HEK293T (cell line): ENCODE data around the gene RPL27.
"Not testable (repeated sequence)": the region's sequence is repeated elsewhere in the genome, so short reads cannot be mapped to it uniquely, and the experiment has no call there.

ENCODE experiments used
- CTCF ChIA-PET: fragments of 350-600 bp; formaldehyde crosslinking; extraction: SDS; loops from one replicate; lab custom pipeline; 2021; ENCODE audit warnings: antibody characterized with exemption, inconsistent platforms; lab: Yijun Ruan, JAX
- POLR2A ChIA-PET: fragments of 350-600 bp; formaldehyde crosslinking; extraction: SDS; loops from one replicate; lab custom pipeline; 2020; ENCODE audit warnings: antibody characterized with exemption, inconsistent platforms; lab: Yijun Ruan, JAX
- DNase-seq: peaks from one replicate; pipeline ENCODE4 v3.0.0; 2012; ENCODE audit warnings: mixed read lengths; ENCODE audit errors: extremely low spot score
- ARNT ChIP-seq: fragments of 450-650 bp; IDR thresholded peaks from 2 replicates; pipeline ENCODE4 v1.6.1; 2017; ENCODE audit warnings: mild to moderate bottlenecking
- BHLHE40 ChIP-seq: fragments of 450-650 bp; IDR thresholded peaks from 2 replicates; pipeline ENCODE4 v1.6.1; 2016; ENCODE audit warnings: mild to moderate bottlenecking, moderate library complexity, borderline replicate concordance
- CTBP1 ChIP-seq: fragments of 450-650 bp; IDR thresholded peaks from 2 replicates; pipeline ENCODE4 v1.6.1; 2016; ENCODE audit warnings: borderline replicate concordance
- ELF4 ChIP-seq: fragments of 450-650 bp; IDR thresholded peaks from 2 replicates; pipeline ENCODE4 v1.6.1; 2017; ENCODE audit warnings: antibody characterized with exemption
- FOXA1 ChIP-seq: fragments of 450-650 bp; IDR thresholded peaks from 2 replicates; pipeline ENCODE4 v1.6.1; 2016; ENCODE audit warnings: mild to moderate bottlenecking
- FOXK2 ChIP-seq: fragments of 450-650 bp; IDR thresholded peaks from 2 replicates; pipeline ENCODE4 v1.6.1; 2016; ENCODE audit warnings: mild to moderate bottlenecking
- FOXM1 ChIP-seq: fragments of 450-650 bp; IDR thresholded peaks from 2 replicates; pipeline ENCODE4 v1.6.1; 2017; ENCODE audit warnings: mild to moderate bottlenecking, borderline replicate concordance
- HDGF ChIP-seq: fragments of 450-650 bp; IDR thresholded peaks from 2 replicates; pipeline ENCODE4 v1.6.1; 2017; ENCODE audit warnings: antibody characterized with exemption, borderline replicate concordance
- L3MBTL2 ChIP-seq: fragments of 450-650 bp; conservative IDR thresholded peaks from 2 replicates; pipeline ENCODE4 v1.6.1; 2016; ENCODE audit warnings: mild to moderate bottlenecking
- LEF1 ChIP-seq: fragments of 450-650 bp; IDR thresholded peaks from 2 replicates; pipeline ENCODE4 v1.6.1; 2017; ENCODE audit warnings: mild to moderate bottlenecking, borderline replicate concordance
- NFRKB ChIP-seq: fragments of 450-650 bp; IDR thresholded peaks from 2 replicates; pipeline ENCODE4 v1.6.1; 2016; ENCODE audit warnings: mild to moderate bottlenecking, moderate library complexity
- SP1 ChIP-seq: fragments of 450-650 bp; IDR thresholded peaks from 2 replicates; pipeline ENCODE4 v1.6.1; 2017
- SUZ12 ChIP-seq: fragments of 450-650 bp; IDR thresholded peaks from 2 replicates; pipeline ENCODE4 v1.6.1; 2016; ENCODE audit warnings: mild to moderate bottlenecking
- TARDBP ChIP-seq: fragments of 450-650 bp; IDR thresholded peaks from 2 replicates; pipeline ENCODE4 v1.6.1; 2016
- ZNF384 ChIP-seq: fragments of 450-650 bp; IDR thresholded peaks from 2 replicates; pipeline ENCODE4 v1.6.1; 2016
- TF ChIP-seq, protein P1 (sequence below): fragments of 450-650 bp; IDR thresholded peaks from 2 replicates; pipeline ENCODE4 v1.6.1; 2016

Gene RPL27

DNA sequence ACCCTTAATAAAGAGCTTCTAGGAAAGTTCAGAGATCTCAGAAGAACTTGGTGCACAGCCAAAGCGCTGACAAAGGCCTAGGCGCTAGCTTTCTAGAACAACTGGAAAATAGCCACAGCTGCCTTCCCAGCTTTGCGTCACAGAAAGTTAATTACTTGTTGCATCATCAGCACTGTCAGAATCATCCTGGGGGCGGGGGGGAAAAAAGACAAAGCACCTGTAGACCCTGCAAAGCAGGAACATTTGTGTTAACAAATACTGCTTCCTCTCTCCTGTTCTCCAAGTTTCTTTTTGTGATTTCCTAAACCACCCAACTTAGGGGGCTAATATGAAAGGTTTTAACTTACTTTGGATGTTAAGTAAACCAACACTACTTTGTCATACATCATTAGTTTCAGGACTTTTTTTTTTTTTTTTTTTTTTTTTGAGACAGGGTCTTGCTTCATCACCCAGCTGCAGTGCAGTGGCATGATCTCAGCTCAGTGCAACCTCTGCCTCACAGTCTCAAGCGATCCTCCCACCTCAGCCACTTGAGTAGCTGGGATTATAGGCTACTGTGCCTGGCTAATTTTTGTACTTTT lies 29.1 kb upstream of the RPL27 start:
- TF ChIP-seq ARNT (no peak), CTBP1 (no peak), ZNF384 (peak; percentile 70)
- DNase-seq: no peak
- CTCF ChIA-PET: interaction anchor here (1.5 kb wide), 1 partner anchor 55 kb away, joined by 3 read pairs; no protein-coding TSS in a partner anchor
- POLR2A ChIA-PET: interaction anchor here (1.1 to 4.9 kb wide), 4 partner anchors 10 to 399 kb away, joined by 3 to 40 read pairs (median 4); partner anchors contain the start of genes BECN1, PTGES3L and RPL27

DNA sequence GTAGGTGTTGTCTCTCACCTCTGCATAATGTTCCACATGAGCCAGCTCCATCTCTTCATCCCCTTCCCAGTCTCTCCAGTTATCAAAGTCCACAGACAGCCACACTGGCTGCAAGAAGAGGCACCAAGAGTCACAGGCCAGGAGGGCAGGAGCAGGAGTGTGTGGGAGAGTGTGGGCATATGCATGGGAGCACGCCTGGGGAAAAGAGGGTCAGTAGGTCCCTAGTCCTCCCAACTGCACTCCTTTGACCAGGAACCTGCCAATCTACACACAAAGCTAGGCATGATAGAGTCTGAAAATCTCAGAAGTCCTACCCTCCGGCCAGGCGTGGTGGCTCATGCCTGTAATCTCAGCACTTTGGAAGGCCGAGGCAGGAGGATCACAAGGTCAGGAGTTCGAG lies 26.6 kb upstream of the RPL27 start:
- ChIA-PET POLR2A (interaction anchor here (0.8 to 4.9 kb wide), 2 partner anchors 27 to 198 kb away, joined by 3 to 40 read pairs; partner anchors contain the start of genes RPL27 and VPS25), CTCF (no interaction called here)
- TF ChIP-seq SP1 (no peak), FOXM1 (no peak), BHLHE40 (no peak), LEF1 (no peak), FOXK2 (no peak), NFRKB (no peak), TARDBP (no peak), ELF4 (no peak), CTBP1 (no peak)
- TF ChIP-seq, protein P1, sequence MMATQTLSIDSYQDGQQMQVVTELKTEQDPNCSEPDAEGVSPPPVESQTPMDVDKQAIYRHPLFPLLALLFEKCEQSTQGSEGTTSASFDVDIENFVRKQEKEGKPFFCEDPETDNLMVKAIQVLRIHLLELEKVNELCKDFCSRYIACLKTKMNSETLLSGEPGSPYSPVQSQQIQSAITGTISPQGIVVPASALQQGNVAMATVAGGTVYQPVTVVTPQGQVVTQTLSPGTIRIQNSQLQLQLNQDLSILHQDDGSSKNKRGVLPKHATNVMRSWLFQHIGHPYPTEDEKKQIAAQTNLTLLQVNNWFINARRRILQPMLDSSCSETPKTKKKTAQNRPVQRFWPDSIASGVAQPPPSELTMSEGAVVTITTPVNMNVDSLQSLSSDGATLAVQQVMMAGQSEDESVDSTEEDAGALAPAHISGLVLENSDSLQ: no peak
- no peak for DNase-seq

DNA sequence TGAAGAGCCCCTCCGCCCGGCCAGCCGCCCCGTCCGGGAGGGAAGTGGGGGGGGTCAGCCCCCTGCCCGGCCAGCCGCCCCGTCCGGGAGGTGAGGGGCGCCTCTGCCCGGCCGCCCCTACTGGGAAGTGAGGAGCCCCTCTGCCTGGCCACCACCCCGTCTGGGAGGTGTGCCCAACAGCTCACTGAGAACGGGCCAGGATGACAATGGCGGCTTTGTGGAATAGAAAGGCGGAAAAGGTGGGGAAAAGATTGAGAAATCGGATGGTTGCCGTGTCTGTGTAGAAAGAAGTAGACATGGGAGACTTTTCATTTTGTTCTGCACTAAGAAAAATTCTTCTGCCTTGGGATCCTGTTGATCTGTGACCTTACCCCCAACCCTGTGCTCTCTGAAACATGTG lies 24.9 kb upstream of the RPL27 start:
- DNase-seq, CTCF ChIA-PET: not testable (repeated sequence)
- POLR2A ChIA-PET: interaction anchor here (1.2 kb wide), 1 partner anchor 25 kb away, joined by 6 read pairs; the partner anchor contains the start of gene RPL27

GRCh38 chr17:42975265-42975664 lies 23.0 kb upstream of the RPL27 start:
- ChIA-PET POLR2A (interaction anchor here (2.0 kb wide), 1 partner anchor 23 kb away, joined by 9 read pairs; the partner anchor contains the start of gene RPL27), CTCF (no interaction called here)

DNA sequence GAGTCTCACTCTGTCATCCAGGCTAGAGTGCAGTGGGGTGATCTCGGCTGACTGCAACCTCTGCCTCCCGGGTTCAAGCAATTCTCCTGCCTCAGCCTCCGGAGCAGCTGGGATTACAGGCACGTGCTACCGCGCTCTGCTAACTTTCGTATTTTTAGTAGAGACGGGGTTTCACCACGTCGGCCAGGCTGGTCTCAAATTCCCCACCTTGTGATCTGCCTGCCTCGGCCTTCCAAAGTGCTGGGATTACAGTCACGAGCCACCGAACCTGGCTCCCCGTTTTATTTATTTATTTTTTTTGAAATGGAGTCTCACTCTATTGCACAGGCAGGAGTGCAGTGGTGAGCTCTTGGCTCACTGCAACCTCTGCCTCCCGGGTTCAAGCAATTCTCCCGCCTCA lies 22.5 kb upstream of the RPL27 start:
- CTCF ChIA-PET, DNase-seq: not testable (repeated sequence)
- POLR2A ChIA-PET: interaction anchor here (2.0 kb wide), 1 partner anchor 23 kb away, joined by 9 read pairs; the partner anchor contains the start of gene RPL27

More at GRCh38 chr17:42975265-42975664, 23.0 kb upstream of the RPL27 start:
- DNase-seq: no peak
- TF ChIP-seq FOXK2 (no peak), LEF1 (no peak), NFRKB (no peak), ARNT (no peak), SP1 (no peak), CTBP1 (no peak), ZNF384 (no peak), FOXM1 (no peak), HDGF (no peak), SUZ12 (no peak)
- TF ChIP-seq, protein P1: no peak

- DNase-seq: peak; percentile 67
- TF ChIP-seq ARNT: no peak
- TF ChIP-seq TARDBP: no peak
- no peak for TF ChIP-seq FOXA1
- no peak for TF ChIP-seq ZNF384
- TF ChIP-seq, protein P1: no peak
- no peak for TF ChIP-seq L3MBTL2
- TF ChIP-seq SUZ12: no peak
- no peak for TF ChIP-seq FOXK2
- no peak for TF ChIP-seq BHLHE40
- no peak for TF ChIP-seq CTBP1
- no peak for TF ChIP-seq FOXM1
- POLR2A ChIA-PET: interaction anchor here (0.7 to 5.0 kb wide), 5 partner anchors 11 to 389 kb away, joined by 3 to 32 read pairs (median 4); partner anchors contain the start of genes AARSD1, BECN1 and RPL27
- CTCF ChIA-PET: interaction anchor here (1.8 kb wide), 1 partner anchor 18 kb away, joined by 9 read pairs; the partner anchor contains the start of gene RPL27
Measured at GRCh38 chr17:42979511-42980273, 18.5 kb upstream of the RPL27 start, which contains the start of gene PTGES3L. TSS of gene PTGES3L (minus strand) at chr17:42980080. CDS start at chr17:42980053, 27 bp downstream.
